Esophagus muscularis mucosa (tissue), 4 donors: ENCODE measurements around the gene VARS2. TPM values are rescaled to one million over a fixed set of nuclear protein-coding genes. Genes with fewer than 3 reads are reported as not detected.

ENCODE experiments used
- DNase-seq: peaks from one replicate; pipeline ENCODE4 v3.0.0-alpha.2; 2017; ENCODE audit errors: extremely low spot score
- H3K27ac ChIP-seq, 4 donors: fragments of 200-600 bp; sonication (generic); replicated peaks in 1 of 4; 1 replicate in 3 of 4; 2 replicates in 1 of 4; pipeline ENCODE4 v1.5.1; 2016 to 2019; ENCODE audit warnings: mild to moderate bottlenecking in 1 of 4
- H3K27me3 ChIP-seq, 4 donors: fragments of 200-600 bp; sonication (generic); one replicate each; pipeline versions ENCODE4 v1.5.1 to v1.6.0; 2016 to 2019
- H3K36me3 ChIP-seq, 4 donors: fragments of 200-600 bp; sonication (generic); one replicate each; pipeline ENCODE4 v1.5.1; 2016 to 2019
- H3K4me1 ChIP-seq, 4 donors: fragments of 200-600 bp; sonication (generic); one replicate each; pipeline ENCODE4 v1.5.1; 2016 to 2019
- H3K4me3 ChIP-seq, 4 donors: fragments of 200-600 bp; sonication (generic); 1 replicate in 2 of 4; 2 replicates in 2 of 4; pipeline ENCODE4 v1.5.1; 2016 to 2019; ENCODE audit warnings: mild to moderate bottlenecking in 4 of 4, moderate library complexity in 1 of 4
- H3K9me3 ChIP-seq, 4 donors: fragments of 200-600 bp; sonication (generic); 1 replicate in 3 of 4; 2 replicates in 1 of 4; pipeline ENCODE4 v1.5.1; 2016 to 2019
- CTCF ChIP-seq, 3 experiments: fragments of 200-600 bp in 2 of 3; fragments of 450-650 bp in 1 of 3; sonication (generic) in 2 of 3; IDR thresholded peaks; one replicate each; pipeline ENCODE4 v1.5.1; 2017 to 2019; ENCODE audit warnings: antibody characterized with exemption in 3 of 3, mild to moderate bottlenecking in 2 of 3, moderate library complexity in 1 of 3
- EP300 ChIP-seq: sonication (generic); formaldehyde crosslinking; IDR thresholded peaks from one replicate; pipeline ENCODE4 v1.6.1; 2017; ENCODE audit warnings: antibody characterized with exemption
- POLR2A ChIP-seq: fragments of 450-650 bp; IDR thresholded peaks from one replicate; pipeline ENCODE4 v1.6.1; 2017; ENCODE audit warnings: antibody characterized with exemption, moderate library complexity, mild to moderate bottlenecking, low read depth
- POLR2AphosphoS5 ChIP-seq, 2 donors: sonication (generic); formaldehyde crosslinking; IDR thresholded peaks; one replicate each; pipeline ENCODE4 v1.6.1; 2017; ENCODE audit warnings: antibody characterized with exemption in 2 of 2
- WGBS: methylation state at CpG from one replicate; pipeline ENCODE4 v1.1.5; 2018; 5-methylcytosine and 5-hydroxymethylcytosine counted together
- intact Hi-C: fragments of 100-400 bp; cut with DNase I; formaldehyde crosslinking; loops from one replicate; pipeline ENCODE4 v1.15.1; 2023
- total RNA-seq, 4 donors: library from RNA; depleted of rRNA; stranded (reverse); fragments of >200 nt; gene quantifications; one replicate each; pipeline versions ENCODE4 v1.1.0 to v1.2.1, GENCODE V29; 2016

VARS2 gene
- total RNA-seq, 4 donors from 2014 or later: 6.6 to 16.9 (median 12.6) TPM

- Histone ChIP-seq H3K4me1 (peaks cover 0 to 10% (median 4%) of the 10 kb centered on the region in 4 donors), H3K36me3 (peaks cover 36 to 98% (median 87%) of the 10 kb centered on the region in 4 donors), H3K4me3 (no peak overlapping the region), H3K27ac (no peak overlapping the region), H3K27me3 (no peaks in the 10 kb centered on the region), H3K9me3 (no peaks in the 10 kb centered on the region)
- no peak for DNase-seq
- 91% methylated on average over 3 of the region's 3 CpGs for WGBS
- intact Hi-C loops: no loop called here
- TF ChIP-seq EP300 (no peak), POLR2AphosphoS5 (IDR thresholded peaks at IDR 0.05) (no peak), POLR2A (no peak), CTCF (IDR thresholded peaks at IDR 0.05) (no peak)
Measured at GRCh38 chr6:30894935-30895334, 19.1 kb upstream of the VARS2 start.

GRCh38 chr6:30895343-30895742 is 18.7 kb upstream of the VARS2 start:
- Histone ChIP-seq H3K27me3 (no peaks in the 10 kb centered on the region), H3K9me3 (no peaks in the 10 kb centered on the region), H3K4me3 (no peak overlapping the region), H3K36me3 (peaks cover 36 to 94% (median 86%) of the 10 kb centered on the region in 4 donors), H3K4me1 (peaks cover 0 to 6% (median 2%) of the 10 kb centered on the region in 4 donors), H3K27ac (no peak overlapping the region)
- TF ChIP-seq POLR2A: no peak
- TF ChIP-seq EP300: no peak
- TF ChIP-seq POLR2AphosphoS5 (IDR thresholded peaks at IDR 0.05): no peak
- no peak for TF ChIP-seq CTCF (IDR thresholded peaks at IDR 0.05)
- 88% methylated on average over 10 of the region's 10 CpGs for WGBS
- no peak for DNase-seq
- intact Hi-C loops: no loop called here

GRCh38 chr6:30896541-30896940 is 17.5 kb upstream of the VARS2 start:
- no peak for TF ChIP-seq CTCF (IDR thresholded peaks at IDR 0.05)
- no peak for TF ChIP-seq POLR2AphosphoS5 (IDR thresholded peaks at IDR 0.05)
- no peak for TF ChIP-seq EP300
- no peak for TF ChIP-seq POLR2A
- H3K36me3 ChIP-seq: peaks cover 36 to 85% (median 79%) of the 10 kb centered on the region in 4 donors
- no peak overlapping the region for H3K4me3 ChIP-seq
- no peak overlapping the region for H3K27ac ChIP-seq
- intact Hi-C loops: no loop called here
- DNase-seq: no peak
- WGBS: 98% methylated on average over 6 of the region's 13 CpGs
- no peaks in the 10 kb centered on the region for H3K4me1 ChIP-seq
- no peaks in the 10 kb centered on the region for H3K27me3 ChIP-seq
- H3K9me3 ChIP-seq: no peaks in the 10 kb centered on the region

- Histone ChIP-seq H3K27me3 (no peaks in the 10 kb centered on the region), H3K4me1 (no peaks in the 10 kb centered on the region), H3K9me3 (no peaks in the 10 kb centered on the region), H3K4me3 (no peak overlapping the region), H3K36me3 (peaks cover 36 to 71% (median 68%) of the 10 kb centered on the region in 4 donors), H3K27ac (no peak overlapping the region)
- 80% methylated on average over 2 of the region's 16 CpGs for WGBS
- intact Hi-C loops: no loop called here
- no peak for DNase-seq
- no peak for TF ChIP-seq CTCF (IDR thresholded peaks at IDR 0.05)
- no peak for TF ChIP-seq POLR2A
- TF ChIP-seq EP300: no peak
- TF ChIP-seq POLR2AphosphoS5 (IDR thresholded peaks at IDR 0.05): no peak
Measured at GRCh38 chr6:30897882-30898281, 16.2 kb upstream of the VARS2 start.

- TF ChIP-seq POLR2AphosphoS5 (IDR thresholded peaks at IDR 0.05) (no peak), POLR2A (no peak)
- H3K4me1 ChIP-seq: no peaks in the 10 kb centered on the region
- no peaks in the 10 kb centered on the region for H3K27me3 ChIP-seq
- H3K27ac ChIP-seq: no peak overlapping the region
- no peak overlapping the region for H3K4me3 ChIP-seq
- intact Hi-C loops: no loop called here
- peaks cover 36 to 62% (median 59%) of the 10 kb centered on the region in 4 donors for H3K36me3 ChIP-seq
- 78% methylated on average over 23 of the region's 23 CpGs for WGBS
- no peaks in the 10 kb centered on the region for H3K9me3 ChIP-seq
- DNase-seq: no peak
Measured at GRCh38 chr6:30898750-30899360, 15.2 kb upstream of the VARS2 start.
